IMR-90 (cell line): Measurements from ENCODE around the gene SLC36A1. TPM values are rescaled to one million over a fixed set of nuclear protein-coding genes. Genes with fewer than 3 reads are reported as not detected.

Source experiments
- ATAC-seq: fragments of 200-7000 bp; cut with Tn5 transposase; 2 replicates; pipeline ENCODE4 v1.9.1; 2020; ENCODE audit warnings: low read depth, mild to moderate bottlenecking, moderate library complexity
- BruUV-seq: library from RNA; stranded (reverse); fragments of 400-500 nt; replicated peaks from 2 replicates; lab custom pipeline; 2021; lab: Mats Ljungman, UMichigan
- CTCF ChIA-PET: fragments of 300-600 bp; formaldehyde crosslinking; extraction: SDS; loops from one replicate; lab custom pipeline; 2021; ENCODE audit warnings: antibody characterized with exemption; lab: Yijun Ruan, JAX
- POLR2A ChIA-PET: fragments of 300-600 bp; sonication (Branson Sonifier 250); formaldehyde crosslinking; loops from one replicate; lab custom pipeline; 2022; ENCODE audit warnings: antibody characterized with exemption; ENCODE audit not compliant: unreplicated experiment; lab: Charles Lee
- DNase-seq: peaks from one replicate; pipeline ENCODE4 v3.0.0; 2013
- H2AFZ ChIP-seq: replicated peaks from 2 replicates; pipeline ENCODE3; 2013; ENCODE audit warnings: low read length, mild to moderate bottlenecking; ENCODE audit not compliant: poor library complexity
- H2AK5ac ChIP-seq: 2 replicates; pipeline ENCODE4 v1.6.1; 2013; ENCODE audit warnings: low read depth, low read length, inconsistent platforms
- H2AK9ac ChIP-seq: replicated peaks from 2 replicates; pipeline ENCODE3; 2013; ENCODE audit warnings: mild to moderate bottlenecking, low read depth, low read length, moderate library complexity; ENCODE audit not compliant: poor library complexity
- H2BK120ac ChIP-seq: 2 replicates; pipeline ENCODE4 v1.6.1; 2013; ENCODE audit warnings: low read depth, low read length, inconsistent platforms
- H2BK15ac ChIP-seq: 3 replicates; pipeline ENCODE4 v1.6.1; 2013; ENCODE audit warnings: low read depth, low read length, inconsistent platforms
- H2BK20ac ChIP-seq: 2 replicates; pipeline ENCODE4 v1.6.1; 2013; ENCODE audit warnings: low read depth, mild to moderate bottlenecking, inconsistent platforms, low read length, moderate library complexity
- H2BK5ac ChIP-seq: 2 replicates; pipeline ENCODE4 v1.6.1; 2013; ENCODE audit warnings: mild to moderate bottlenecking, low read depth, low read length, inconsistent platforms; ENCODE audit not compliant: poor library complexity, severe bottlenecking
- H3K14ac ChIP-seq: replicated peaks from 2 replicates; pipeline ENCODE4 v1.6.1; 2013; ENCODE audit warnings: low read depth, low read length, inconsistent platforms
- H3K18ac ChIP-seq: 2 replicates; pipeline ENCODE4 v1.6.1; 2013; ENCODE audit warnings: low read depth, low read length, control low read depth
- H3K23ac ChIP-seq: 2 replicates; pipeline ENCODE4 v1.6.1; 2013; ENCODE audit warnings: low read depth, low read length, inconsistent platforms
- H3K27ac ChIP-seq: 2 replicates; pipeline ENCODE4 v1.5.1; 2013; ENCODE audit warnings: mild to moderate bottlenecking, control low read depth, low read length; ENCODE audit not compliant: insufficient read depth
- H3K27me3 ChIP-seq: 2 replicates; pipeline ENCODE4 v1.6.1; 2013; ENCODE audit warnings: low read length; ENCODE audit not compliant: control insufficient read depth, insufficient read depth
- H3K36me3 ChIP-seq: 2 replicates; pipeline ENCODE4 v1.6.1; 2013; ENCODE audit warnings: low read length, mixed read lengths; ENCODE audit not compliant: control insufficient read depth, insufficient read depth
- H3K4ac ChIP-seq: 2 replicates; pipeline ENCODE4 v1.6.1; 2013; ENCODE audit warnings: low read depth, low read length, inconsistent platforms
- H3K4me1 ChIP-seq: 2 replicates; pipeline ENCODE4 v1.6.1; 2013; ENCODE audit warnings: low read length, mixed read lengths; ENCODE audit not compliant: control insufficient read depth, insufficient read depth
- H3K4me2 ChIP-seq: 2 replicates; pipeline ENCODE4 v1.6.1; 2013; ENCODE audit warnings: low read depth, mild to moderate bottlenecking, control low read depth, low read length, moderate library complexity
- H3K4me3 ChIP-seq: 2 replicates; pipeline ENCODE4 v1.5.1; 2013; ENCODE audit warnings: low read depth, mild to moderate bottlenecking, control low read depth, low read length, moderate library complexity; ENCODE audit not compliant: insufficient read depth
- H3K56ac ChIP-seq: 2 replicates; pipeline ENCODE4 v1.6.1; 2013; ENCODE audit warnings: low read length, inconsistent platforms; ENCODE audit not compliant: insufficient read depth; ENCODE audit errors: extremely low read depth
- H3K79me1 ChIP-seq, 2 experiments: 2 replicates each; pipeline ENCODE4 v1.6.1; 2013; ENCODE audit warnings: low read length in 2 of 2, inconsistent platforms in 1 of 2, low read depth in 1 of 2
- H3K9ac ChIP-seq: 2 replicates; pipeline ENCODE4 v1.6.1; 2013; ENCODE audit warnings: low read depth, low read length, control low read depth
- H3K9me1 ChIP-seq: 2 replicates; pipeline ENCODE4 v1.6.1; 2013; ENCODE audit warnings: low read length, inconsistent platforms; ENCODE audit not compliant: insufficient read depth
- H3K9me3 ChIP-seq: 2 replicates; pipeline ENCODE4 v1.6.1; 2013; ENCODE audit warnings: low read length; ENCODE audit not compliant: control insufficient read depth, insufficient read depth
- H4K20me1 ChIP-seq: 2 replicates; pipeline ENCODE4 v1.6.1; 2013; ENCODE audit warnings: low read length, inconsistent platforms; ENCODE audit not compliant: insufficient read depth
- H4K5ac ChIP-seq: 2 replicates; pipeline ENCODE4 v1.6.1; 2013; ENCODE audit warnings: mild to moderate bottlenecking, low read depth, low read length, control low read depth
- H4K8ac ChIP-seq, 2 experiments: 2 replicates each; pipeline ENCODE4 v1.6.1; 2013; ENCODE audit warnings: low read depth in 2 of 2, low read length in 2 of 2, control low read depth in 1 of 2, inconsistent platforms in 1 of 2
- H4K91ac ChIP-seq: 2 replicates; pipeline ENCODE4 v1.6.1; 2013; ENCODE audit warnings: low read depth, low read length, inconsistent platforms; ENCODE audit not compliant: insufficient read depth
- RAD21 ChIP-seq: IDR thresholded peaks from 2 replicates; pipeline ENCODE4 v1.6.1; 2012; ENCODE audit warnings: low read length, improper control_type of control experiment
- SMC3 ChIP-seq: fragments of 150-350 bp; IDR thresholded peaks from 2 replicates; pipeline ENCODE4 v1.6.1; 2016; ENCODE audit warnings: low read depth, mild to moderate bottlenecking, antibody characterized with exemption, low read length, moderate library complexity
- WGBS, 2 experiments: methylation state at CpG; one replicate each; pipeline versions ENCODE4 v1.1.5 to v1.1.7; 2013; ENCODE audit warnings: missing lambda C conversion rate in 2 of 2; ENCODE audit not compliant: insufficient read length in 1 of 2; ENCODE audit errors: extremely low coverage in 2 of 2; 5-methylcytosine and 5-hydroxymethylcytosine counted together
- dilution Hi-C: fragments of 300-500 bp; cut with HindIII; formaldehyde crosslinking; loops from one replicate; pipeline ENCODE4 v1.14.3; 2018; ENCODE audit warnings: low sequenced_read_pairs; ENCODE audit not compliant: unreplicated experiment
- in situ Hi-C: fragments of 300-500 bp; cut with MboI; formaldehyde crosslinking; loops from 3 replicates; pipeline ENCODE4 v1.14.3; 2019; ENCODE audit warnings: low sequenced_read_pairs, inconsistent platforms, mixed read lengths
- intact Hi-C: fragments of 100-400 bp; cut with micrococcal nuclease; formaldehyde crosslinking; loops from 2 replicates; pipeline ENCODE4 v1.10.0; 2022
- polyA plus RNA-seq, 3 experiments: library from polyadenylated mRNA; depleted of rRNA; stranded (reverse); fragments of >200 nt; gene quantifications; 2 replicates each; pipeline ENCODE4 v1.2.3, GENCODE V29; 2012; ENCODE audit warnings: low replicate concordance in 1 of 3
- total RNA-seq: library from RNA; depleted of rRNA; stranded (reverse); fragments of >200 nt; gene quantifications from 2 replicates; pipeline ENCODE4 v1.2.3, GENCODE V29; 2012
- TF ChIP-seq, protein P1 (sequence below): conservative IDR thresholded peaks from 2 replicates; pipeline ENCODE4 v1.5.1; 2012; ENCODE audit warnings: mild to moderate bottlenecking, low read depth, low read length, improper control_type of control experiment

The SLC36A1 gene
- total and polyA plus RNA-seq, 2 of the 4 experiments (the other 2 are of a cell fraction): 5.7 to 8.7 TPM

DNA sequence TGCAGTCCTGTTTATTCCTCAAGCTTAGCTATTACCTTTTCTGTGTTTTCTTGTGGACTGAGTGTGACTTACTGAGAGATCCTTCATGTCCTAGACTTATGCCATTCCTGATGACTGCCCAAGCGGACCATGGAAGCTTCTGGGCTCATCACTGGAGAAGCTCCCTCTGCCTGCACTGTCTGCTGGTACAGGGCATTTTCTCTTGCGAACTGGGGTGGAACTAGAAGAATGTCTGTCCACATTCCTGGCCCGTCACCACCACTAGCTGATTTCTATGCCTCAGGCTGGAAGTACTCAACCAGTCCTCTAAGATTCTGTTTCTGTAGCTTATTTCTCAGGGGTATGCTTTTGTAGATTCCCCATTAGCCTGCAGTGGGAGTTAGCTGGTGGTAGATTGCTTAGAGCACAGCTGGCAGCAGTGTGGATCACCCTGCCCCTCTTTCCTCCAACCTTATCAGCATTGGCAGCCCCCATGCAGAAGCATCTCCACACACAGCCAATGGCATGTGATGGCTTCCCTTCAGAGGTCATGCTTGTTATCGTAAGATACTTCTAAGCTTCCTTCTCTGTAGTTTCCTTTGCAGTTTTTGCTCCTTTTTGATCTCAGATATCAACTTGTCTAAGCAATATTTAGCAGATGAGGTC, 12.4 kb downstream of the SLC36A1 start:
- H3K4me3 ChIP-seq: no peak overlapping the region
- ATAC-seq (peak; percentile 93), DNase-seq (peak; percentile 58)
- H3K23ac ChIP-seq: no peak overlapping the region
- no peak overlapping the region for H3K56ac ChIP-seq
- peaks cover 6% of the 10 kb centered on the region for H3K4me1 ChIP-seq
- H4K91ac ChIP-seq: no peak overlapping the region
- dilution Hi-C loops (no loop called here), in situ Hi-C loops (no loop called here), intact Hi-C loops (no loop called here)
- H3K18ac ChIP-seq: peak overlapping the region; percentile 5; the same call in 1 of the 2 replicates
- no peak overlapping the region; a peak in 1 of 4 replicates for H4K8ac ChIP-seq
- H2BK5ac ChIP-seq: peak overlapping the region; percentile 2
- H3K27me3 ChIP-seq: no peaks in the 10 kb centered on the region
- H3K27ac ChIP-seq: peak overlapping the region; percentile 24; the same call in 1 of the 2 replicates
- H2BK20ac ChIP-seq: no peak overlapping the region
- H3K36me3 ChIP-seq: peaks cover 6% of the 10 kb centered on the region
- POLR2A ChIA-PET: interaction anchor here (0.5 to 0.6 kb wide), 2 partner anchors 12 to 138 kb away, joined by 3 to 5 read pairs; partner anchors contain the start of gene SLC36A1
- no peak overlapping the region for H2AK9ac ChIP-seq
- no peak overlapping the region for H4K5ac ChIP-seq
- no peak overlapping the region for H2AFZ ChIP-seq
- no peaks in the 10 kb centered on the region for H3K9me3 ChIP-seq
- CTCF ChIA-PET: interaction anchor here (0.6 to 1.5 kb wide), 8 partner anchors 11 to 192 kb away, joined by 3 to 9 read pairs (median 4); partner anchors contain the start of gene SLC36A1
- no peak overlapping the region for H2AK5ac ChIP-seq
- TF ChIP-seq SMC3: no peak
- peak; percentile 17; the same call in 1 of the 2 replicates for TF ChIP-seq RAD21
- TF ChIP-seq, protein P1, sequence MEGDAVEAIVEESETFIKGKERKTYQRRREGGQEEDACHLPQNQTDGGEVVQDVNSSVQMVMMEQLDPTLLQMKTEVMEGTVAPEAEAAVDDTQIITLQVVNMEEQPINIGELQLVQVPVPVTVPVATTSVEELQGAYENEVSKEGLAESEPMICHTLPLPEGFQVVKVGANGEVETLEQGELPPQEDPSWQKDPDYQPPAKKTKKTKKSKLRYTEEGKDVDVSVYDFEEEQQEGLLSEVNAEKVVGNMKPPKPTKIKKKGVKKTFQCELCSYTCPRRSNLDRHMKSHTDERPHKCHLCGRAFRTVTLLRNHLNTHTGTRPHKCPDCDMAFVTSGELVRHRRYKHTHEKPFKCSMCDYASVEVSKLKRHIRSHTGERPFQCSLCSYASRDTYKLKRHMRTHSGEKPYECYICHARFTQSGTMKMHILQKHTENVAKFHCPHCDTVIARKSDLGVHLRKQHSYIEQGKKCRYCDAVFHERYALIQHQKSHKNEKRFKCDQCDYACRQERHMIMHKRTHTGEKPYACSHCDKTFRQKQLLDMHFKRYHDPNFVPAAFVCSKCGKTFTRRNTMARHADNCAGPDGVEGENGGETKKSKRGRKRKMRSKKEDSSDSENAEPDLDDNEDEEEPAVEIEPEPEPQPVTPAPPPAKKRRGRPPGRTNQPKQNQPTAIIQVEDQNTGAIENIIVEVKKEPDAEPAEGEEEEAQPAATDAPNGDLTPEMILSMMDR: peak; percentile 36
- H3K4me2 ChIP-seq: peak overlapping the region; percentile 3; the same call in 1 of the 2 replicates
- H3K9me1 ChIP-seq: peaks cover 2% of the 10 kb centered on the region; the same call in 1 of the 2 replicates
- WGBS, 2 experiments: no CpG with 5 or more reads among the region's 4 CpGs
- H3K79me1 ChIP-seq: peaks cover 18 to 21% of the 10 kb centered on the region in 2 experiments; a peak in 3 of 4 replicates
- 0 out of 2 replicates have a peak overlapping the region, but pooled peaks have one; percentile 12 for H3K4ac ChIP-seq
- no peak overlapping the region for H3K14ac ChIP-seq
- no peak overlapping the region for H2BK120ac ChIP-seq
- H3K9ac ChIP-seq: no peak overlapping the region
- BruUV-seq: no TSS peak
- no peaks in the 10 kb centered on the region for H4K20me1 ChIP-seq
- no peak overlapping the region for H2BK15ac ChIP-seq
